Calu3 (cell line): ENCODE measurements around the gene CNTN5. TPM values are rescaled to one million over a fixed set of nuclear protein-coding genes. Genes with fewer than 3 reads are reported as not detected.

Source experiments
- BruUV-seq: library from RNA; stranded (reverse); fragments of 400-500 nt; replicated peaks from 2 replicates; lab custom pipeline; 2021; lab: Mats Ljungman, UMichigan
- CTCF ChIA-PET: fragments of 300-600 bp; sonication (Branson Sonifier 250); formaldehyde crosslinking; loops from one replicate; lab custom pipeline; 2022; ENCODE audit warnings: antibody characterized with exemption; lab: Charles Lee
- DNase-seq: peaks from one replicate; pipeline ENCODE4 v3.0.0; 2022
- H3K27ac Mint-ChIP-seq: one replicate; pipeline ENCODE4 v1.8.0; 2022; ENCODE audit warnings: mixed read lengths; ENCODE audit not compliant: unreplicated experiment
- H3K27me3 Mint-ChIP-seq: one replicate; pipeline ENCODE4 v1.8.0; 2022; ENCODE audit warnings: mixed read lengths; ENCODE audit not compliant: unreplicated experiment
- H3K36me3 Mint-ChIP-seq: one replicate; pipeline ENCODE4 v1.8.0; 2022; ENCODE audit warnings: mild to moderate bottlenecking, moderate library complexity, mixed read lengths; ENCODE audit not compliant: insufficient read depth, unreplicated experiment
- H3K4me1 Mint-ChIP-seq: one replicate; pipeline ENCODE4 v1.8.0; 2022; ENCODE audit warnings: mild to moderate bottlenecking, low read depth, mixed read lengths; ENCODE audit not compliant: unreplicated experiment
- H3K4me3 Mint-ChIP-seq: one replicate; pipeline ENCODE4 v1.8.0; 2022; ENCODE audit warnings: mild to moderate bottlenecking, low read depth, moderate library complexity, mixed read lengths; ENCODE audit not compliant: unreplicated experiment
- H3K9me3 Mint-ChIP-seq: one replicate; pipeline ENCODE4 v1.8.0; 2022; ENCODE audit warnings: low read depth, mixed read lengths; ENCODE audit not compliant: unreplicated experiment
- intact Hi-C: fragments of 100-400 bp; cut with micrococcal nuclease; formaldehyde crosslinking; loops from one replicate; pipeline ENCODE4 v1.10.0; 2022; ENCODE audit not compliant: unreplicated experiment
- total RNA-seq: library from RNA; stranded (reverse); gene quantifications from 2 replicates; pipeline ENCODE4 v1.2.3, GENCODE V29; 2022
- TF ChIP-seq, protein P1 (sequence below): fragments of 200-600 bp; IDR thresholded peaks from one replicate; pipeline ENCODE4 v1.8.0; 2022; ENCODE audit warnings: antibody characterized with exemption; ENCODE audit not compliant: unreplicated experiment

Gene CNTN5
- total RNA-seq, 1 experiment from 2014 or later = not detected

- Mint-ChIP-seq H3K27me3 (no peaks in the 10 kb centered on the region), H3K36me3 (no peaks in the 10 kb centered on the region), H3K27ac (no peak overlapping the region), H3K9me3 (peaks cover 2% of the 10 kb centered on the region), H3K4me3 (no peak overlapping the region), H3K4me1 (no peaks in the 10 kb centered on the region)
- intact Hi-C loops = no loop called here
- no peak for DNase-seq
- no TSS peak for BruUV-seq
- TF ChIP-seq, protein P1, sequence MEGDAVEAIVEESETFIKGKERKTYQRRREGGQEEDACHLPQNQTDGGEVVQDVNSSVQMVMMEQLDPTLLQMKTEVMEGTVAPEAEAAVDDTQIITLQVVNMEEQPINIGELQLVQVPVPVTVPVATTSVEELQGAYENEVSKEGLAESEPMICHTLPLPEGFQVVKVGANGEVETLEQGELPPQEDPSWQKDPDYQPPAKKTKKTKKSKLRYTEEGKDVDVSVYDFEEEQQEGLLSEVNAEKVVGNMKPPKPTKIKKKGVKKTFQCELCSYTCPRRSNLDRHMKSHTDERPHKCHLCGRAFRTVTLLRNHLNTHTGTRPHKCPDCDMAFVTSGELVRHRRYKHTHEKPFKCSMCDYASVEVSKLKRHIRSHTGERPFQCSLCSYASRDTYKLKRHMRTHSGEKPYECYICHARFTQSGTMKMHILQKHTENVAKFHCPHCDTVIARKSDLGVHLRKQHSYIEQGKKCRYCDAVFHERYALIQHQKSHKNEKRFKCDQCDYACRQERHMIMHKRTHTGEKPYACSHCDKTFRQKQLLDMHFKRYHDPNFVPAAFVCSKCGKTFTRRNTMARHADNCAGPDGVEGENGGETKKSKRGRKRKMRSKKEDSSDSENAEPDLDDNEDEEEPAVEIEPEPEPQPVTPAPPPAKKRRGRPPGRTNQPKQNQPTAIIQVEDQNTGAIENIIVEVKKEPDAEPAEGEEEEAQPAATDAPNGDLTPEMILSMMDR = no peak
- CTCF ChIA-PET = no interaction called here
Measured at GRCh38 chr11:99184146-99184545, 163.4 kb downstream of the CNTN5 start.

DNA sequence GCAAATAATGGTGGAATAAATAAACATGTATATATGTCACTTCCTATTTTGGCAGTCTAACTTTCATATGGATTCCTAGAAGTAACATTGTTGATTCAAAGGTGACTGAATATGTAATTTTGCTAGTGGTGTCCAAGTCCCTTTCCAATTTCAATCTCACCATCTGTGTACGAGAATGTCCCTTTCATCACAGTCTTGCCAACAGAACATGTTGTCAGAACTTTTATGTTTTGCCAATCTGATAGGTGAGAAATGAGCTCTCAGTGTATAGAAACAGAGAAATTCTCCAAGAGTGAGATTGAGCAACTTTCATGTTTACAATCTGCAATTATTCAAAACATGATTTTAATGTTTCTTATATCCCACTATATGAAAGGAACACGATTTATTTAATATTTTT is 167.5 kb downstream of the CNTN5 start:
- CTCF ChIA-PET = no interaction called here
- no peaks in the 10 kb centered on the region for H3K27me3 Mint-ChIP-seq

DNA sequence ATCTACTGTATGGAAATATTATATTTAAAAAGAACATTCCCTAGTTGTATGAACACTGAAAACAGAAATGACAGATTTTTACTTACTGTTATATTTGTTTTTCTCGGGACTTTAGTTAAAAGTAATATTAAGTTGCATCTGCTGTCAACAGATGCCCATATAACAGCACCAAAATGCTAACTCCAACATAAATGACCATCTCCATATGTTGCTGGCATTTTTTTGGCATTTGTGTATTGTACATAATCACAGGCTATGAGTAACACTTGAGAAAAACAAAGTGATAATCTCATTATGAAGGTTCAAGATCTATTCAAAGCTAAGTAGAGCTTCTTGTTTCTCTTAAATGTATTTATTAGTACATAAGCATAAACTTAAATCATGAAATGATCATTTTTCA is 172.0 kb downstream of the CNTN5 start:
- CTCF ChIA-PET = no interaction called here
- Mint-ChIP-seq H3K36me3 (no peaks in the 10 kb centered on the region), H3K27ac (no peak overlapping the region), H3K4me3 (no peak overlapping the region), H3K27me3 (no peaks in the 10 kb centered on the region), H3K4me1 (no peaks in the 10 kb centered on the region), H3K9me3 (peaks cover 3% of the 10 kb centered on the region)
- BruUV-seq = no TSS peak
- intact Hi-C loops = no loop called here
- TF ChIP-seq, protein P1 = no peak
- no peak for DNase-seq

More for the DNA sequence above, 167.5 kb downstream of the CNTN5 start:
- BruUV-seq = no TSS peak
- Mint-ChIP-seq H3K4me1 (no peaks in the 10 kb centered on the region), H3K4me3 (no peak overlapping the region), H3K27ac (no peak overlapping the region), H3K9me3 (peaks cover 5% of the 10 kb centered on the region), H3K36me3 (no peaks in the 10 kb centered on the region)
- no peak for DNase-seq
- intact Hi-C loops = no loop called here
- TF ChIP-seq, protein P1 = no peak

GRCh38 chr11:99197477-99197876 is 176.7 kb downstream of the CNTN5 start:
- no peaks in the 10 kb centered on the region for H3K27me3 Mint-ChIP-seq
- no TSS peak for BruUV-seq
- TF ChIP-seq, protein P1 = no peak
- H3K27ac Mint-ChIP-seq = no peak overlapping the region
- intact Hi-C loops = no loop called here
- H3K9me3 Mint-ChIP-seq = peaks cover 3% of the 10 kb centered on the region
- no peaks in the 10 kb centered on the region for H3K36me3 Mint-ChIP-seq
- H3K4me1 Mint-ChIP-seq = no peaks in the 10 kb centered on the region
- no peak overlapping the region for H3K4me3 Mint-ChIP-seq
- CTCF ChIA-PET = no interaction called here
- no peak for DNase-seq
